NCI-H510A (cell line): ENCODE measurements around the gene TM4SF1.

Experiments
- DNase-seq: peaks from one replicate; lab custom pipeline; 2025; lab: John Stamatoyannopoulos, UW

TM4SF1 gene

GRCh38 chr3:149375501-149376196 lies 1.8 kb downstream of the TM4SF1 start:
- no peak for DNase-seq

GRCh38 chr3:149374793-149375500 lies 2.5 kb downstream of the TM4SF1 start:
- DNase-seq: no peak

GRCh38 chr3:149374391-149374790 lies 3.1 kb downstream of the TM4SF1 start:
- DNase-seq: no peak

GRCh38 chr3:149373235-149374125 lies 4.0 kb downstream of the TM4SF1 start:
- DNase-seq: no peak

- DNase-seq: no peak
Measured at GRCh38 chr3:149371723-149372114, 5.7 kb downstream of the TM4SF1 start.

GRCh38 chr3:149371001-149371722 lies 6.3 kb downstream of the TM4SF1 start:
- no peak for DNase-seq

GRCh38 chr3:149369991-149370866 lies 7.2 kb downstream of the TM4SF1 start:
- no peak for DNase-seq

- DNase-seq: no peak
Measured at GRCh38 chr3:149368674-149369497, 8.6 kb downstream of the TM4SF1 start.

GRCh38 chr3:149368201-149368673 lies 9.2 kb downstream of the TM4SF1 start:
- no peak for DNase-seq

- DNase-seq: no peak
Measured at GRCh38 chr3:149366941-149367840, 10.3 kb downstream of the TM4SF1 start.

- no peak for DNase-seq
Measured at GRCh38 chr3:149366031-149366430, 11.4 kb downstream of the TM4SF1 start.

GRCh38 chr3:149364624-149365023 lies 12.8 kb downstream of the TM4SF1 start:
- DNase-seq: no peak

GRCh38 chr3:149363053-149363452 lies 14.4 kb downstream of the TM4SF1 start:
- no peak for DNase-seq

GRCh38 chr3:149362366-149362765 lies 15.1 kb downstream of the TM4SF1 start:
- DNase-seq: no peak

- DNase-seq: no peak
Measured at GRCh38 chr3:149356630-149357029, 20.8 kb downstream of the TM4SF1 start.

- no peak for DNase-seq
Measured at GRCh38 chr3:149356044-149356592, 21.3 kb downstream of the TM4SF1 start.

GRCh38 chr3:149353581-149354184 lies 23.8 kb downstream of the TM4SF1 start:
- no peak for DNase-seq

GRCh38 chr3:149352556-149352955 lies 24.9 kb downstream of the TM4SF1 start:
- no peak for DNase-seq
